DMS79 (cell line): Measurements from ENCODE around the gene SPNS3.

Experiments
- DNase-seq: peaks from one replicate; lab custom pipeline; 2025; lab: John Stamatoyannopoulos, UW

Gene SPNS3

GRCh38 chr17:4507361-4508111, 73.8 kb downstream of the SPNS3 start:
- DNase-seq = no peak

GRCh38 chr17:4508207-4508606, 74.5 kb downstream of the SPNS3 start:
- no peak for DNase-seq

DNA sequence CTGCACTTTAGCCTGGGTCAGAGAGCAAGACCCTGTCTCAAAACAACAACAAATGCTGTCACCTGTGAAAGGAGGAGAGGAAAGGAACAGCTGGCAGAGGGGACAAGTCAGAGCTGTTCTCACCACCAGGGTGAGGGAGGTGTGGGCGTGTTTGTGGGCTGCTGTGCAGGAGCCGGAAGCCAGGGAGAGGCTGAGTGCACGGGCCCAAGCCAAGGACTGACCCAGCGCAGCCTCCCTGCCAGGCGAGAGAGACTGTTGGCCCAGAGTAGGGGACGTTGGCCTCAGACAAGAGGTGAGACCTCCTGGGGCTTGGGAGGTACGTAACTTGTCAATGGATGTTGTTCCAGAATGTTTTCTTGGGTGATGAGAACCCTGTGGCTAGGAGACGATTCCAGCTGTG, 75.7 kb downstream of the SPNS3 start:
- no peak for DNase-seq

GRCh38 chr17:4509923-4510617, 76.3 kb downstream of the SPNS3 start:
- no peak for DNase-seq

DNA sequence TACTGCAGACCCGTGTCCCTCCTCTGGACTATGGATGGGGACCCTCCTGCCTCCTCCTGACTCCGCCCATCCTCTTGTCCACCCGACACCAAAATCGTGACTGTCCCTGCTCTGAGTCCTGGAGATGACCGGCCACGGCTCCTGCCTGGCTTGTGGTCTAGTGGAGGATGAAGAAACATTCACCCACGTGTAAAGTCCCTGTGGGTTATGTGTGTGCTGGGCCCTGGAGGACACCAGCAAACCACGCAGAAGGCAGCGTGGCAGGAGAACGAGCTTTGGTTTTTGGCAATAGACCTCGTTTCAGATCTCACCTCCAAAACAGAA, 76.8 kb downstream of the SPNS3 start:
- DNase-seq = no peak

DNA sequence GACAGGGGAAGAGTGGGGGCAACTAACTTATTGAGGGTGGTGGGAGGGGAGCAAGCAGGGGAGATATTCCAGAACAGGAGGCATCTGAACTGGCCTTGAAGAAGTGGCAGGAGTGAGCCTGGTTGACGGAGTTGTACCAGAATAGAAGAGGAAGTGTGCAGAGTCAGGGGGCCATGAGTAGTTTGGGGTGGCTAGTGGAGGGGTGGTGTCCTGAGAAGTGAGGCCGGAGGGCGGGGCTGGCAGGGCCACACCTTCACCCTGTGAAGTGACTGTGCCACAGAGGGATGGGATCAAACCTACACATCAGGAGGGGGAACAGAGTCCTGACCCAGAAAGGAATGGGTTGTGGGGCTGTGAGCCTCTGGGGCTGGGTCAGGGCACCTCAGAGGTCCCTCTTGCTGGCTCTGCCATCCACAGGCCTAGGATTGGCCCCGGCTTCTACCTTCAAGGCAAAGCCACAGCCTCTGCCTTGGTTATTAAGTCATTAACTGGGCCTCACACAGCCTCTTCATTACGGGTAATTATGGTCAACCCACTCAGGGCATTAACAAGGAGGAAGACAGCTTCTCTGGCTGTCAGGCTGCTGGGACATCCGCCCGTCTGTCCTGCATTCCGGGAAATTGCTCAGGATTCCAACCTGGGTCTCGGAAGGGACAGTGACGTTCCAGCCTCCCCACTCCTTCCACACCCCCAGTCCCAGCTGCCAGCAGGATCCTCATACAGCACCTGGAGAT, 77.6 kb downstream of the SPNS3 start:
- DNase-seq = no peak

GRCh38 chr17:4512156-4513112, 78.7 kb downstream of the SPNS3 start:
- DNase-seq = no peak

GRCh38 chr17:4513113-4514032, 79.6 kb downstream of the SPNS3 start:
- no peak for DNase-seq

DNA sequence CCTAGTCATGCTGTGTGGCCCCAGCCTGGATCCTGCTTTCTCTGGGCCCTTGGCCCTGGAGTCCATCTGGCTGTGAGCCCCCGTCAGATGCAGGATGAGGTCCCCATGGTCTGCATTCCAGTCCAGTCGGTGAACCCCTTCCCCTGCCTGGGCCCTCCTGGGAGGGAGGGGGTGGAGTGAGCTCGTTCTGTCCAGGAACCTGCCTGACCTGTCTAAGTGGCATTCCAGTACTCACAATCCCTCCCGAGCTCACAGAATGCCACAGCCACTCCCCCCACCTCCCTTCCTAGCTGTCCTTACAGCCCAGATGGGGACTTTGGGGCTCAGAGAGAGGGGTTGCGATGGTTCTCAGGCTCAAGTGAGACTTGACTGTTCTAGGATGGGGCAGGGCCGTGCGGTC, 80.5 kb downstream of the SPNS3 start:
- no peak for DNase-seq

DNA sequence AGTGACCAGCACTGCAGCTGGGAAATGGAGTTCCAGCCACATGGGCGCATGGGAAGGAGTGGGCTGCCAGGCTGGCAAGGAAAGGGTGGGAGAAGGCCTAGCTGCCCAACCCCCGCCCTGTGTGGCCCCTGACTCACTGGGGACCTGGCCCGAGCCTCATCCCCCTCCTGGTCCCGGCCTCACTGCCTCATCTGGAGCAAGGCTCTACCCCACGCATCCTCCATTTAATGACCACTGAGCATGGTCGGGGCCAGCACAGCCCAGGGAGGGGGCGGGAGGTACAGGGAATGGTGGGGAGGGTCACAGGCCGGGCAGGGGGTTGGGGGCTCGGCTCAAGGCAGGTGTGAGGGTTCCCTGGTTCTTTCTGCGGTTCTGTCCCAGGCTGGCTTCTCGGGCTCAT, 81.0 kb downstream of the SPNS3 start:
- no peak for DNase-seq

DNA sequence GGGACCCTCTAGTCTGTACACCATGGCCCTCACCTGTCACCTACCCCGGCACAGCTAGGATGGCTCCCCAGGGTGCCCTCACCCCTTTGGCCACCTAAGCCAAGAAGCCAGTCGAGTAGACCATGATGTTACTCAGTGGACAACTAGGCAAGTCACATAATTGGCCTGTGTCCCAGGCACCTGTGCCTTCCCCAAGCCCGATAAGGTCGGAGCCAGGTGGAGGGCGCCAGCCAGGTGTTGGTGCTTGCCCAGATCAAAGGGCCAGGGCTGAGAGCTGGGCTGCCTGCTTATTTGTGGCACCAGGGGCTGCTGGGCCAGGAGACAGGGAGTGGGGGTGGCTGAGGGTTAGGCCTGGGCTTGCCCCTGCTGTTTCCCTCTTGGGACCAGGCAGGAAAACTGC, 81.8 kb downstream of the SPNS3 start:
- DNase-seq = no peak

DNA sequence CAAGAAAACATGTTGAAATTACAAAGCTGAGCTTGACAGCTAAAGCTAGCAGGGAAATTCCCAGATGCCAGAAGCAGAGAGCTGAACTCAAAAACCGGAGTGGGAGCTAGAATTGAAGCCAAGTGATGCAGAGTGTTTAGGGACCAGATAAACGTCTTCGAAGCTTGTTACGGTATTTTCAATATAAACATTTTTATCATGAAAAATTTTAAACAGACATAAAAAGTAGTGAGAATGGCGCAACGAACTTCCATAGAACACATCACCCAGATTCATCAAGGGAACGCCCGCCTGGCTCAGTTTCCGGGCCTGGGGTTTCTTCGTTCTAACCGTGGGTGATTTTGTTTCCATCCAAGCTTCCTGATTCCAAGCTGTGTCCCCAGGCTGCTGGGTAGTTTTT, 83.0 kb downstream of the SPNS3 start:
- DNase-seq = no peak

DNA sequence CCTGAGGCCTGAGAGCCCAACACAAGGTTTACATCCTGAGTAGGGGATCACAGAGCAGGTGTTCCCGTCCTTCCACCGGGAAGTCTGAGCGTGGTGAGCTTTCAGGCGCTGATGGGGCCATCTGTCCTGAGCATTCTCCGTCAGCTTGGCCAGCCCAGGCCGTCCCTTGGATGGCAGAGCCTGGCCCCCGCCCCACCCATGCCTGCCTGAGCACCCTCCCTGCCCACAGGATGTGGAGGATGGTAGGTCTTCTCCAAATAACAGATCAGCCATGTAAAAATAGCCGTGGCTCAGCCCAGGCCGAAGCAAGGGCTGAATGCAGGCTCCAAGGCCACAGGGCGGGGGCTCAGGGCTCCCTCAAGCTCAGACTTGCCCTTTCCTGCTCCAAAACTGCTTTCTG, 85.2 kb downstream of the SPNS3 start:
- DNase-seq = no peak

DNA sequence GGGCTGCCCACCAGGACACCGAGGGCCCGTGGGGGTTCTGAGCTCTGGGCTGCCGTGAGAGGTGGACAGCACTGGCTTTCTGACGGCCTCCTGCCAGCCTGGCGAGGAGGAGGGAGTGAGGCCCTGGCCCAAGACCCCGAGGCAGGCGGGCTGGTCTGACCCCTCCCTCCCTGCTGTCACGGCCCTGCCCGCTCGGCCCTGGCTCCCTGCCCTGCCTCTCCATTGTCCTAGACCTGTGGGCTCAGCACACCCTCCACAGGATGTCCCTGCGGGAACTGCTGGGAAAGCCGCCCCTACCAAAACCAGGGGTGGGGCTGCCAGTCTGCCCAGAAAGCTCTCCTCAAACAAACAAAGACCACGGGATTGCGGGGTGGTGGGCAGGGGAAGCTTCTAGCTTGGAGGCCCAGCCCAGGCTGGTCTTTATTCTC, 85.6 kb downstream of the SPNS3 start:
- no peak for DNase-seq

DNA sequence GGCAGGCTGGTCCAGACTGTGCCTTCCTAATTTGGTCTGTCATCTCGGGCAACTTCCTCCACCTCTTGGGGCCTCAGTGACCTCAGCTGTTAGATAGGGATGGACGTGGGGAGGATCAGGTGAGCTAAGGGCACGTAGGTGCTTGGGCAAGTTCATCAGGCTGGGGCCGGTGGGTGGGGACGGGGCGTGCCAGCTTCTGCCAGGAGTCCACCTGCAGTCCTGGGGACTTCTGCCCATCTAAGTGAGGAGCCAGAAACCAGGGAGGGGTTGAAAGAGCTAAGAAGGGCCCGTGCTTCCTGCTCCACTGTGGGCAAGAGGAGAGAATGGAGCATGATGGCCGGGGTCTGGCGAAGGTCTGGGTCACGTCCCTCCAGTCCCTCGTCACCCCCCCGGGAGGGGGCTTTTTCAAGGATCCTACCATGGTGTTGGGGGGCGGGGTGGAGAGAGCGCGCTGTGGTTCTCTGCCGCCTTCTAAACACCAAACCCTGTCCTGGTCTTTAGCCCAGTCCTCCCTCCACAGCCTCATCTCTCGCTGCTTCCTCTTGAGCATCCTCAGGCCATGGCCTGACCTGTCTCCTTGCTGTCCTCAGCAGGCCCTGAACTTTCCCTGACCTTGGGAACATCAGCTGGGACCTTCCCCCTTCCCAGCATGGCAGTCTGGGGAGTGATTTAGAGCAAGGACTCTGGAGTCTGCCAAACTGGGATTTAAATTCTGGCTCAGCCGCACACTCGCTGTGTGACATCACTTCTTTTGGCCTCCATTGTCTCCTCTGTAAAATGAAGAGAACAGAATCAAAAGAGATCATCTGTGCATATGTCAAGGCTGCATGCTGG, 86.5 kb downstream of the SPNS3 start:
- DNase-seq = no peak

- no peak for DNase-seq
Observed at GRCh38 chr17:4520894-4521600, 87.3 kb downstream of the SPNS3 start.

DNA sequence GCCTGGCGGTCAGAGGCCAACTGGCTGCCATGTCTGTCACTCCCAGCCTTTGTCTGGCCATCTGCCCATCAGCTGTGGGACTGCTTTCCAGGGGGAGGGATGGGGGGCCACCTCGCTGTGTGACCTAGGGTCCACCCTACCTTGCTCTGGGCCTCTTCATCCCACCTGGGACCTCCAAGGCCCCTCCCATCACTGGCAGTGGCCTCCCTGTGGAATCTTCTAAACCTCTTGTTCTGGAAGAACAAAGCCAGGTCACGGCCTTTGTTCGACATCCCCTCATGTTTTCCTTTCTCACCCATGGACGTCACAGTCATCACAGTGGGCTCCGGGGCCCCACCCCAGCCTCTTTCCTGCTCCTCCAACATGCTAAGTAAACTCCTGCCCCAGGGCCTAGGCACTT, 88.9 kb downstream of the SPNS3 start:
- DNase-seq = no peak

- DNase-seq = no peak
Observed at GRCh38 chr17:4523946-4524345, 90.2 kb downstream of the SPNS3 start.

DNA sequence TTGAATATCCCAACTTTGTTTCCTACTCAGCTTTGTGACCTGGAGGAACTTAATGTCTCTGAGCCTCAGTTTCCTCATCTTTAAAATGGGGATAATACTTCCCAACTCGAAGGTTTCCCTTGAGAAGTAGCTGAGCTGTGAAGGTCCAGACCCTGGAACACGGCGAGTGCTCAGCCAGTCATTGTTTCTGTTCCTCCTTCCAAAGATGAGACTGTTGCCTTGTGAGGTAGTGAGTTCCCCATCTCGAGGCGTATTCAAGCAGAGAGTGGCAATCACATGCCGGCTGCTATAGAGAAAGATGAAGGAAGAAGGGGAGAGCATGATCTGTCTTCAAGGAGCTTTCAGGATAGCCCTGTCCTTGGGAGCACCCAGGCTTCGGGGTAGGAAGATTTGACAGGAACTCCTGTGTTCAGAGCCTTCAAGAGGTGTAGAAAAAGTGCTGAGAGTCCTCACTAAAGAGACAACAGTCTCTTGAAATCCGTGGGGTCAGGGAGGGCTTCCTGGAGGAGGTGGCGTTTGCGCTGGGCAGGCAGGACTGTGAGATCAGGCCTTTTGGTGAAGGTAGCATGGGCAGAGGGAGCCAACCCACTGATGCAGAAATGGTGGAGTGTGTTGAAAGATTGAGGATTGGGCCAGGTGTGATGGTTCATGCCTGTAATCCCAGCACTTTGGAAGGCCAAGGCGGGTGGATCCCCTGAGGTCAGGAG, 92.1 kb downstream of the SPNS3 start:
- DNase-seq = no peak
